K562 (cell line): ENCODE data around the gene CAPZA1. TPM values are rescaled to one million over a fixed set of nuclear protein-coding genes. Genes with fewer than 3 reads are reported as not detected.

ENCODE experiments used
- ARNT ChIP-seq, 2 experiments: fragments of 450-650 bp; IDR thresholded peaks; 2 replicates each; pipeline ENCODE4 v1.6.1; 2016; ENCODE audit warnings: mild to moderate bottlenecking in 1 of 2
- ATF1 ChIP-seq, 2 experiments: fragments of 450-650 bp in 1 of 2; IDR thresholded peaks; 2 replicates each; pipeline ENCODE4 v1.6.1; 2016; ENCODE audit warnings: missing compliant biosample characterization in 1 of 2, missing genetic modification characterization in 1 of 2
- BHLHE40 ChIP-seq: IDR thresholded peaks from 2 replicates; pipeline ENCODE4 v1.6.1; 2011; ENCODE audit warnings: low read length, improper control_type of control experiment
- CBX1 ChIP-seq: sonication (generic); IDR thresholded peaks from 2 replicates; pipeline ENCODE4 v1.6.1; 2016; ENCODE audit warnings: antibody characterized with exemption, low read depth, mild to moderate bottlenecking
- ETV1 ChIP-seq: fragments of 450-650 bp; conservative IDR thresholded peaks from 2 replicates; pipeline ENCODE4 v1.6.1; 2016; ENCODE audit warnings: missing genetic modification characterization, control low read depth, low read depth, missing compliant biosample characterization
- KDM4B ChIP-seq, 2 experiments: fragments of 450-650 bp in 1 of 2; sonication (generic) in 1 of 2; IDR thresholded peaks; 2 replicates each; pipeline ENCODE4 v1.6.1; 2016 to 2017; ENCODE audit warnings: borderline replicate concordance in 2 of 2, antibody characterized with exemption in 1 of 2, low read depth in 1 of 2, mild to moderate bottlenecking in 1 of 2
- NFE2 ChIP-seq: IDR thresholded peaks from 2 replicates; pipeline ENCODE4 v1.6.1; 2014; ENCODE audit warnings: antibody characterized with exemption, low read depth
- SRF ChIP-seq, 2 experiments: fragments of 250-450, 450-650 bp in 1 of 2; sonication (Bioruptor Pico) in 1 of 2; sonication (generic) in 1 of 2; formaldehyde crosslinking; IDR thresholded peaks; 2 replicates each; pipeline versions ENCODE4 v1.5.0 to v1.5.1; 2020 to 2022; ENCODE audit warnings: mild to moderate bottlenecking in 1 of 2, missing genetic modification reagents in 1 of 2
- TEAD4 ChIP-seq, 2 experiments: sonication (generic) in 1 of 2; formaldehyde crosslinking in 1 of 2; IDR thresholded peaks; 2 replicates each; pipeline versions ENCODE4 v1.6.1 to v1.8.0; 2012 to 2022; ENCODE audit warnings: borderline replicate concordance in 1 of 2, inconsistent platforms in 1 of 2, low read length in 1 of 2, mild to moderate bottlenecking in 1 of 2, missing genetic modification reagents in 1 of 2
- ZNF140 ChIP-seq: fragments of 250-450 bp; sonication (Bioruptor Pico); IDR thresholded peaks from 2 replicates; pipeline ENCODE4 v1.8.0; 2021; ENCODE audit warnings: moderate library complexity, mild to moderate bottlenecking, inconsistent platforms
- ZNF316 ChIP-seq: fragments of 450-650 bp; IDR thresholded peaks from 2 replicates; pipeline ENCODE4 v1.6.1; 2016
- polyA plus RNA-seq, 8 experiments: library from polyadenylated mRNA; depleted of rRNA in 4 of 8; stranded (reverse) in 5 of 8; unstranded in 3 of 8; fragments of >200 nt; fragmentation: Nextera tagmentation in 2 of 8; fragmentation: Illumina TruSeq in 1 of 8; extraction: Ambion mirVana in 2 of 8; extraction: Trizol in 1 of 8; gene quantifications; 2 replicates each; pipeline versions ENCODE4 v1.2.1 to v1.2.3, GENCODE V29; 2011 to 2014; ENCODE audit warnings: inconsistent platforms in 1 of 8, missing spikeins in 1 of 8
- total RNA-seq, 7 experiments: library from RNA; depleted of rRNA in 6 of 7; stranded (reverse); fragments of >200 nt in 6 of 7; fragmentation: Illumina TruSeq in 2 of 7; extraction: Trizol in 2 of 7; gene quantifications; 2 replicates each; pipeline versions ENCODE4 v1.2.1 to v1.2.3, GENCODE V29; 2011 to 2021; ENCODE audit warnings: low replicate concordance in 1 of 7
- TF ChIP-seq, protein P1 (sequence below), 2 experiments: IDR thresholded peaks; 2 replicates each; pipeline ENCODE4 v1.6.1; 2012; ENCODE audit warnings: improper control_type of control experiment in 2 of 2, low read depth in 2 of 2, low read length in 2 of 2, borderline replicate concordance in 1 of 2
- TF ChIP-seq, protein P2 (sequence below): fragments of 450-650 bp; IDR thresholded peaks from 2 replicates; pipeline ENCODE4 v1.6.1; 2016; ENCODE audit warnings: mild to moderate bottlenecking, moderate library complexity

Gene CAPZA1
- total and polyA plus RNA-seq, 9 of the 15 experiments (the other 6 are each of a cell fraction or from before 2014, with no cell fraction given) = 237 to 1,020 (median 306) TPM

DNA sequence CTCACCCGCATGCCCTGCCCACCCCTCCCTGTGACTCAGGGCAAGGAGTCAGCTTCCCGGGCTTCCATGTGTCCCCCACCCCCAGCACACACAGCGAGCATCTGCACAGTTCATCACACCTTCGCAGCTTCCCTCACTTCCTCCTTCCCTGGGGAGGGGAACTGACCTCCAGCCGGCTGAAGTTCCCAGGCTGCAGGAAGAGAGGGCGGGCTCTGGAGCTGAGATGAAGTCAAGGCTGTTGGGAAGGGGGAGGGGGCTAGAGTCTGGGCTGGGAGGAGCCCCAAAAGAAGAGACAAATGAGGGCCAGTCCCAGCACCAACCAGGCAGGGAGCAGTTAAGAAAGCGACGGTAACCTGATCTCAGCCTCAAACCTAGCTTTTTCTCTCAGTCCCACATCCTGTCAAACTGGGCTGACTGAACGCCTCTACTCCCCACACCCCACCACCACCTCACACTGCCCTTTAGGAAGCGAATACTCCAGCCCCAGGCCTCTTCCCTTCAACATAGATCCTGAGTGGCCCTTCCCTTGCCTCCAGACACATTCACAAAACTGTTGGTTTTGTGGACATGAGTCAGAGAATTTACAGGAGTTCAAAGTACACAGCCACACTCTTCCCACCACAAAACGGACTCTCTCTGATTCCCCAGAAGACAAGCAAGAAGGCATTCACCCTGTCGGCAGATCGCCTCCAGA is 85.4 kb downstream of the CAPZA1 start (continued):
- TF ChIP-seq ARNT (IDR thresholded peaks at IDR 0.05) (peak; percentile 24 to 79; a peak in 2 of 4 replicates), SRF (CRISPR knock-in tag; IDR thresholded peaks at IDR 0.05) (peak in 1 of 2 experiments; percentile 83; a peak in 2 of 4 replicates), CBX1 (0 out of 2 replicates have a peak, but pooled peaks have one; percentile 72), BHLHE40 (peak; percentile 39; the same call in 1 of the 2 replicates), ZNF140 (CRISPR knock-in tag) (no peak), NFE2 (no peak; the same call in 1 of the 2 replicates), ETV1 (tag) (peak; percentile 61), ZNF316 (peak; percentile 2; the same call in 1 of the 2 replicates), KDM4B (IDR thresholded peaks at IDR 0.05; ENCODE audit: borderline replicate concordance in 2 of 2, low read depth in 1 of 2) (no peak; a peak in 1 of 4 replicates), ATF1 (CRISPR knock-in tag; IDR thresholded peaks at IDR 0.05) (no peak), ATF1 (tag; IDR thresholded peaks at IDR 0.05) (peak; percentile 51), TEAD4 (IDR thresholded peaks at IDR 0.05; ENCODE audit: low read length) (0 out of 2 replicates have a peak, but pooled peaks have one; percentile 6), TEAD4 (CRISPR knock-in tag; IDR thresholded peaks at IDR 0.05; ENCODE audit: borderline replicate concordance) (no peak; the same call in 1 of the 2 replicates)
- TF ChIP-seq, protein P1, sequence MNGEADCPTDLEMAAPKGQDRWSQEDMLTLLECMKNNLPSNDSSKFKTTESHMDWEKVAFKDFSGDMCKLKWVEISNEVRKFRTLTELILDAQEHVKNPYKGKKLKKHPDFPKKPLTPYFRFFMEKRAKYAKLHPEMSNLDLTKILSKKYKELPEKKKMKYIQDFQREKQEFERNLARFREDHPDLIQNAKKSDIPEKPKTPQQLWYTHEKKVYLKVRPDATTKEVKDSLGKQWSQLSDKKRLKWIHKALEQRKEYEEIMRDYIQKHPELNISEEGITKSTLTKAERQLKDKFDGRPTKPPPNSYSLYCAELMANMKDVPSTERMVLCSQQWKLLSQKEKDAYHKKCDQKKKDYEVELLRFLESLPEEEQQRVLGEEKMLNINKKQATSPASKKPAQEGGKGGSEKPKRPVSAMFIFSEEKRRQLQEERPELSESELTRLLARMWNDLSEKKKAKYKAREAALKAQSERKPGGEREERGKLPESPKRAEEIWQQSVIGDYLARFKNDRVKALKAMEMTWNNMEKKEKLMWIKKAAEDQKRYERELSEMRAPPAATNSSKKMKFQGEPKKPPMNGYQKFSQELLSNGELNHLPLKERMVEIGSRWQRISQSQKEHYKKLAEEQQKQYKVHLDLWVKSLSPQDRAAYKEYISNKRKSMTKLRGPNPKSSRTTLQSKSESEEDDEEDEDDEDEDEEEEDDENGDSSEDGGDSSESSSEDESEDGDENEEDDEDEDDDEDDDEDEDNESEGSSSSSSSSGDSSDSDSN (IDR thresholded peaks at IDR 0.05; ENCODE audit: borderline replicate concordance in 1 of 2, low read depth in 2 of 2, low read length in 2 of 2) = peak; percentile 56 to 84; a peak in 2 of 4 replicates
- TF ChIP-seq, protein P2, sequence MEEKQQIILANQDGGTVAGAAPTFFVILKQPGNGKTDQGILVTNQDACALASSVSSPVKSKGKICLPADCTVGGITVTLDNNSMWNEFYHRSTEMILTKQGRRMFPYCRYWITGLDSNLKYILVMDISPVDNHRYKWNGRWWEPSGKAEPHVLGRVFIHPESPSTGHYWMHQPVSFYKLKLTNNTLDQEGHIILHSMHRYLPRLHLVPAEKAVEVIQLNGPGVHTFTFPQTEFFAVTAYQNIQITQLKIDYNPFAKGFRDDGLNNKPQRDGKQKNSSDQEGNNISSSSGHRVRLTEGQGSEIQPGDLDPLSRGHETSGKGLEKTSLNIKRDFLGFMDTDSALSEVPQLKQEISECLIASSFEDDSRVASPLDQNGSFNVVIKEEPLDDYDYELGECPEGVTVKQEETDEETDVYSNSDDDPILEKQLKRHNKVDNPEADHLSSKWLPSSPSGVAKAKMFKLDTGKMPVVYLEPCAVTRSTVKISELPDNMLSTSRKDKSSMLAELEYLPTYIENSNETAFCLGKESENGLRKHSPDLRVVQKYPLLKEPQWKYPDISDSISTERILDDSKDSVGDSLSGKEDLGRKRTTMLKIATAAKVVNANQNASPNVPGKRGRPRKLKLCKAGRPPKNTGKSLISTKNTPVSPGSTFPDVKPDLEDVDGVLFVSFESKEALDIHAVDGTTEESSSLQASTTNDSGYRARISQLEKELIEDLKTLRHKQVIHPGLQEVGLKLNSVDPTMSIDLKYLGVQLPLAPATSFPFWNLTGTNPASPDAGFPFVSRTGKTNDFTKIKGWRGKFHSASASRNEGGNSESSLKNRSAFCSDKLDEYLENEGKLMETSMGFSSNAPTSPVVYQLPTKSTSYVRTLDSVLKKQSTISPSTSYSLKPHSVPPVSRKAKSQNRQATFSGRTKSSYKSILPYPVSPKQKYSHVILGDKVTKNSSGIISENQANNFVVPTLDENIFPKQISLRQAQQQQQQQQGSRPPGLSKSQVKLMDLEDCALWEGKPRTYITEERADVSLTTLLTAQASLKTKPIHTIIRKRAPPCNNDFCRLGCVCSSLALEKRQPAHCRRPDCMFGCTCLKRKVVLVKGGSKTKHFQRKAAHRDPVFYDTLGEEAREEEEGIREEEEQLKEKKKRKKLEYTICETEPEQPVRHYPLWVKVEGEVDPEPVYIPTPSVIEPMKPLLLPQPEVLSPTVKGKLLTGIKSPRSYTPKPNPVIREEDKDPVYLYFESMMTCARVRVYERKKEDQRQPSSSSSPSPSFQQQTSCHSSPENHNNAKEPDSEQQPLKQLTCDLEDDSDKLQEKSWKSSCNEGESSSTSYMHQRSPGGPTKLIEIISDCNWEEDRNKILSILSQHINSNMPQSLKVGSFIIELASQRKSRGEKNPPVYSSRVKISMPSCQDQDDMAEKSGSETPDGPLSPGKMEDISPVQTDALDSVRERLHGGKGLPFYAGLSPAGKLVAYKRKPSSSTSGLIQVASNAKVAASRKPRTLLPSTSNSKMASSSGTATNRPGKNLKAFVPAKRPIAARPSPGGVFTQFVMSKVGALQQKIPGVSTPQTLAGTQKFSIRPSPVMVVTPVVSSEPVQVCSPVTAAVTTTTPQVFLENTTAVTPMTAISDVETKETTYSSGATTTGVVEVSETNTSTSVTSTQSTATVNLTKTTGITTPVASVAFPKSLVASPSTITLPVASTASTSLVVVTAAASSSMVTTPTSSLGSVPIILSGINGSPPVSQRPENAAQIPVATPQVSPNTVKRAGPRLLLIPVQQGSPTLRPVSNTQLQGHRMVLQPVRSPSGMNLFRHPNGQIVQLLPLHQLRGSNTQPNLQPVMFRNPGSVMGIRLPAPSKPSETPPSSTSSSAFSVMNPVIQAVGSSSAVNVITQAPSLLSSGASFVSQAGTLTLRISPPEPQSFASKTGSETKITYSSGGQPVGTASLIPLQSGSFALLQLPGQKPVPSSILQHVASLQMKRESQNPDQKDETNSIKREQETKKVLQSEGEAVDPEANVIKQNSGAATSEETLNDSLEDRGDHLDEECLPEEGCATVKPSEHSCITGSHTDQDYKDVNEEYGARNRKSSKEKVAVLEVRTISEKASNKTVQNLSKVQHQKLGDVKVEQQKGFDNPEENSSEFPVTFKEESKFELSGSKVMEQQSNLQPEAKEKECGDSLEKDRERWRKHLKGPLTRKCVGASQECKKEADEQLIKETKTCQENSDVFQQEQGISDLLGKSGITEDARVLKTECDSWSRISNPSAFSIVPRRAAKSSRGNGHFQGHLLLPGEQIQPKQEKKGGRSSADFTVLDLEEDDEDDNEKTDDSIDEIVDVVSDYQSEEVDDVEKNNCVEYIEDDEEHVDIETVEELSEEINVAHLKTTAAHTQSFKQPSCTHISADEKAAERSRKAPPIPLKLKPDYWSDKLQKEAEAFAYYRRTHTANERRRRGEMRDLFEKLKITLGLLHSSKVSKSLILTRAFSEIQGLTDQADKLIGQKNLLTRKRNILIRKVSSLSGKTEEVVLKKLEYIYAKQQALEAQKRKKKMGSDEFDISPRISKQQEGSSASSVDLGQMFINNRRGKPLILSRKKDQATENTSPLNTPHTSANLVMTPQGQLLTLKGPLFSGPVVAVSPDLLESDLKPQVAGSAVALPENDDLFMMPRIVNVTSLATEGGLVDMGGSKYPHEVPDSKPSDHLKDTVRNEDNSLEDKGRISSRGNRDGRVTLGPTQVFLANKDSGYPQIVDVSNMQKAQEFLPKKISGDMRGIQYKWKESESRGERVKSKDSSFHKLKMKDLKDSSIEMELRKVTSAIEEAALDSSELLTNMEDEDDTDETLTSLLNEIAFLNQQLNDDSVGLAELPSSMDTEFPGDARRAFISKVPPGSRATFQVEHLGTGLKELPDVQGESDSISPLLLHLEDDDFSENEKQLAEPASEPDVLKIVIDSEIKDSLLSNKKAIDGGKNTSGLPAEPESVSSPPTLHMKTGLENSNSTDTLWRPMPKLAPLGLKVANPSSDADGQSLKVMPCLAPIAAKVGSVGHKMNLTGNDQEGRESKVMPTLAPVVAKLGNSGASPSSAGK = peak; percentile 95; the same call in 1 of the 2 replicates
